CD4-positive, alpha-beta T cell treated with Interleukin-4 for 1 hour (primary cell): ENCODE results near the gene GATD1.

Source experiments
- DNase-seq, 2 donors: peaks; one replicate each; pipeline ENCODE4 v3.0.0-alpha.2; 2020 to 2022

The GATD1 gene

GRCh38 chr11:726278-727220, 50.7 kb downstream of the GATD1 start:
- peak; percentile 42 to 47 for DNase-seq

- DNase-seq: no peak
These were observed 51.6 kb downstream of the GATD1 start for GRCh38 chr11:725624-726202.

- DNase-seq: no peak
These were observed 52.4 kb downstream of the GATD1 start for GRCh38 chr11:724778-725386.

- no peak for DNase-seq
These were observed 53.1 kb downstream of the GATD1 start for GRCh38 chr11:724049-724777.

- DNase-seq: peak; percentile 70 to 74
These were observed 54.0 kb downstream of the GATD1 start for GRCh38 chr11:723120-723883.

GRCh38 chr11:722346-722811, 54.9 kb downstream of the GATD1 start:
- no peak for DNase-seq

- peak; percentile 62 to 77 for DNase-seq
These were observed 55.4 kb downstream of the GATD1 start for GRCh38 chr11:721741-722345.

GRCh38 chr11:721247-721740, 56.0 kb downstream of the GATD1 start:
- no peak for DNase-seq

GRCh38 chr11:720642-721246, 56.5 kb downstream of the GATD1 start:
- peak in 1 of 2 donors; percentile 42 for DNase-seq

- DNase-seq: no peak
These were observed 57.2 kb downstream of the GATD1 start for GRCh38 chr11:720017-720641.

- DNase-seq: no peak
These were observed 57.9 kb downstream of the GATD1 start for GRCh38 chr11:719214-720016.
